H1 (cell line): ENCODE data around the gene ZNF300. TPM values are rescaled to one million over a fixed set of nuclear protein-coding genes. Genes with fewer than 3 reads are reported as not detected.

ENCODE experiments used
- EP300 ChIP-seq, 2 experiments: IDR thresholded peaks; 1 replicate in 1 of 2; 2 replicates in 1 of 2; pipeline ENCODE4 v1.6.1; 2011 to 2012; ENCODE audit warnings: low read depth in 2 of 2, low read length in 2 of 2, mild to moderate bottlenecking in 2 of 2, borderline replicate concordance in 1 of 2, inconsistent platforms in 1 of 2, moderate library complexity in 1 of 2
- POLR2AphosphoS5 ChIP-seq: IDR thresholded peaks from 2 replicates; pipeline ENCODE4 v1.6.1; 2011; ENCODE audit warnings: low read depth, low read length
- RBBP5 ChIP-seq: IDR thresholded peaks from 2 replicates; pipeline ENCODE4 v1.7.1; 2012; ENCODE audit warnings: low read depth, mild to moderate bottlenecking, inconsistent platforms, low read length, moderate library complexity, borderline replicate concordance
- TBP ChIP-seq: IDR thresholded peaks from 2 replicates; pipeline ENCODE4 v1.6.1; 2011; ENCODE audit warnings: low read depth, low read length, improper control_type of control experiment
- polyA plus RNA-seq, 7 experiments: library from polyadenylated mRNA; depleted of rRNA in 3 of 7; stranded (reverse) in 5 of 7; unstranded in 2 of 7; fragments of >200 nt in 5 of 7; fragments of 200-250 nt in 2 of 7; gene quantifications; 1 replicate in 5 of 7; 2 replicates in 1 of 7; 4 replicates in 1 of 7; pipeline versions ENCODE4 v1.2.1 to v1.2.3, GENCODE V29; 2011 to 2013; ENCODE audit warnings: missing spikeins in 2 of 7, mixed read lengths in 2 of 7
- total RNA-seq: library from RNA; stranded (reverse); fragmentation: NEBNext Ultra II Directional; extraction: Animal tissue kit (Norgen Biotek cat#: 25700); gene quantifications from 2 replicates; pipeline ENCODE4 v1.2.1, GENCODE V29; 2021
- TF ChIP-seq, protein P1 (sequence below), 3 experiments: IDR thresholded peaks; 1 replicate in 2 of 3; 2 replicates in 1 of 3; pipeline versions ENCODE4 v1.5.1 to v1.6.1; 2011; ENCODE audit warnings: low read length in 3 of 3, mild to moderate bottlenecking in 3 of 3, inconsistent platforms in 2 of 3, low read depth in 1 of 3, moderate library complexity in 1 of 3; ENCODE audit not compliant: insufficient read depth in 1 of 3; ENCODE audit errors: control extremely low read depth in 1 of 3

Gene ZNF300
- total and polyA plus RNA-seq, 2 of the 8 experiments (the other 6 are each of a cell fraction or from before 2014, with no cell fraction given), result 6.7 to 15.8 TPM

DNA sequence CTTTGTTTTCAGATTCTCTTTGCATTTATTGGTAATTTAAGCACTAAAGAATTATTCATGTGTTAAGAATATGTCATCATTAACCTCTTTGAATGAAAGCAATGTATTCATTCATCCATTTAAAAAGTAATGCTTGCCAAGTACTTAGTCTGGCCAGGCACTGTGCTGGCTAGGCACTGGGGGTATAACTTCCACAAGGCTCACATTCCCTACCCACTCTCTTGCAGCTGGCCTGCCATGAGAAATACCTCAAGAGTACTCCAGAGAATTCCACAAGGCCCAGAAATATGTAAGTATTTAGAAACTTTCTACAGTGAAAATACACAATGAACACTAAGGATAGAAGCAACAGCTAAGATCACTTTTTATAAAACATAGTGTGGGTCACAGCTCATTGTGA, 25.4 kb downstream of the ZNF300 start (continued):
- TF ChIP-seq EP300 (IDR thresholded peaks at IDR 0.05; ENCODE audit: borderline replicate concordance in 1 of 2, low read depth in 2 of 2, low read length in 2 of 2) (no peak), RBBP5 (no peak), POLR2AphosphoS5 (no peak), TBP (no peak)
- TF ChIP-seq, protein P1, sequence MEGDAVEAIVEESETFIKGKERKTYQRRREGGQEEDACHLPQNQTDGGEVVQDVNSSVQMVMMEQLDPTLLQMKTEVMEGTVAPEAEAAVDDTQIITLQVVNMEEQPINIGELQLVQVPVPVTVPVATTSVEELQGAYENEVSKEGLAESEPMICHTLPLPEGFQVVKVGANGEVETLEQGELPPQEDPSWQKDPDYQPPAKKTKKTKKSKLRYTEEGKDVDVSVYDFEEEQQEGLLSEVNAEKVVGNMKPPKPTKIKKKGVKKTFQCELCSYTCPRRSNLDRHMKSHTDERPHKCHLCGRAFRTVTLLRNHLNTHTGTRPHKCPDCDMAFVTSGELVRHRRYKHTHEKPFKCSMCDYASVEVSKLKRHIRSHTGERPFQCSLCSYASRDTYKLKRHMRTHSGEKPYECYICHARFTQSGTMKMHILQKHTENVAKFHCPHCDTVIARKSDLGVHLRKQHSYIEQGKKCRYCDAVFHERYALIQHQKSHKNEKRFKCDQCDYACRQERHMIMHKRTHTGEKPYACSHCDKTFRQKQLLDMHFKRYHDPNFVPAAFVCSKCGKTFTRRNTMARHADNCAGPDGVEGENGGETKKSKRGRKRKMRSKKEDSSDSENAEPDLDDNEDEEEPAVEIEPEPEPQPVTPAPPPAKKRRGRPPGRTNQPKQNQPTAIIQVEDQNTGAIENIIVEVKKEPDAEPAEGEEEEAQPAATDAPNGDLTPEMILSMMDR (IDR thresholded peaks at IDR 0.05; ENCODE audit: control extremely low read depth in 1 of 3, insufficient read depth in 1 of 3, low read depth in 1 of 3, low read length in 3 of 3), result no peak
